ENCODE data around the gene ZNF160. TPM values are rescaled to one million over a fixed set of nuclear protein-coding genes. Genes with fewer than 3 reads are reported as not detected.
"Not testable (repeated sequence)": the region's sequence is repeated elsewhere in the genome, so short reads cannot be mapped to it uniquely, and the experiment has no call there.

Gene ZNF160
- total RNA-seq, 1 donor from 2014 or later = 16.8 TPM

DNA sequence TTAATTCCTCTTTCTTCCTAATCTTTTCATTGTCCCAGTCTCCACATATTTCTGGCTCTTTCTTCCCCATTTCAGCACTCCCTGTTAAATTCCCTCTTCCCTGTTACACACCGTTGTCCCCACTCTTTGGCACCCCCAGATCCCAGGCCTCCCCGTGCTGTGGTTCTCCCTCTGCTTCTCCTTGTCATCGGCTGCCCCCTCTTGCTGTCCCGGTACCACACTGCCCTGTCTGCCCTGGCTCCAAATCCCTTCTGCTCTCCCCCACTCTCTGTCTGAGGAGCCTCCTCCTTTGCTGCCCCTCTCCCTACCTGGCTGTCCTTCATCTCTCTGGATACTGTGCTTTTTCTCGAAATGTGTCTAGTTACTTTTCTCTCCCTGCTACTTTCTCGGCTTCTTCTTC is 28.5 kb upstream of the ZNF160 start:
- TF ChIP-seq, protein P1, sequence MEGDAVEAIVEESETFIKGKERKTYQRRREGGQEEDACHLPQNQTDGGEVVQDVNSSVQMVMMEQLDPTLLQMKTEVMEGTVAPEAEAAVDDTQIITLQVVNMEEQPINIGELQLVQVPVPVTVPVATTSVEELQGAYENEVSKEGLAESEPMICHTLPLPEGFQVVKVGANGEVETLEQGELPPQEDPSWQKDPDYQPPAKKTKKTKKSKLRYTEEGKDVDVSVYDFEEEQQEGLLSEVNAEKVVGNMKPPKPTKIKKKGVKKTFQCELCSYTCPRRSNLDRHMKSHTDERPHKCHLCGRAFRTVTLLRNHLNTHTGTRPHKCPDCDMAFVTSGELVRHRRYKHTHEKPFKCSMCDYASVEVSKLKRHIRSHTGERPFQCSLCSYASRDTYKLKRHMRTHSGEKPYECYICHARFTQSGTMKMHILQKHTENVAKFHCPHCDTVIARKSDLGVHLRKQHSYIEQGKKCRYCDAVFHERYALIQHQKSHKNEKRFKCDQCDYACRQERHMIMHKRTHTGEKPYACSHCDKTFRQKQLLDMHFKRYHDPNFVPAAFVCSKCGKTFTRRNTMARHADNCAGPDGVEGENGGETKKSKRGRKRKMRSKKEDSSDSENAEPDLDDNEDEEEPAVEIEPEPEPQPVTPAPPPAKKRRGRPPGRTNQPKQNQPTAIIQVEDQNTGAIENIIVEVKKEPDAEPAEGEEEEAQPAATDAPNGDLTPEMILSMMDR (IDR thresholded peaks at IDR 0.05; ENCODE audit: borderline replicate concordance) = no peak
- intact Hi-C loops (cut with micrococcal nuclease) = no loop called here
- Histone ChIP-seq H3K27me3 (ENCODE audit: low read depth) (no peaks in the 10 kb centered on the region), H3K36me3 (no peaks in the 10 kb centered on the region), H3K27ac (replicated peaks) (peak overlapping the region; percentile 90), H3K4me1 (peaks cover 49% of the 10 kb centered on the region), H3K9me3 (replicated peaks) (peaks cover 6% of the 10 kb centered on the region), H3K4me3 (peak overlapping the region; percentile 86)
- no peak for DNase-seq

DNA sequence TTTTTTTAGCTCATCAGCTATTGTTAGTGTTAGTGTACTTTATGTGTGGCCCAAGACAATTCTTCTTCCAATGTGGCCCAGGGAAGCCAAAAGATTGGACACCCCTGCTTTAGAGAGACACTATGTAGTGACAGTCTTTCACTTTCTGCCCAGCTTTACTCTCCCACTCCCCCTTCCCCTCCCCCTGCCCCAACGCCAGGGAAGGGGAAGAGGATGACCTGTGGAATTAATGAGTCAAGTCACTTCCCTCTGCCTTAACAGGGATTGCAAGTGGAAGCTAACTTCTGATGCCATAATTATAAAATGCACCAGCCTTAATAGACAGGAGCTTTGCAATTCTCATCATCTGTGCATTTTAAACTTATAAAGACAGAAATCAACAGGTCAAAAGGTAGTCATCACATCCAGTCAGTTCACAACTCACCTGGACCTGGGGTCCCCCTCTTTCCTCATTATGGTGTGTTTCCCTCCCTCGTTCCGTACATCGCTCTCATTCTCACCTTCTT is 27.9 kb upstream of the ZNF160 start:
- intact Hi-C loops (cut with micrococcal nuclease) = no loop called here
- TF ChIP-seq, protein P1 (IDR thresholded peaks at IDR 0.05; ENCODE audit: borderline replicate concordance) = no peak

DNA sequence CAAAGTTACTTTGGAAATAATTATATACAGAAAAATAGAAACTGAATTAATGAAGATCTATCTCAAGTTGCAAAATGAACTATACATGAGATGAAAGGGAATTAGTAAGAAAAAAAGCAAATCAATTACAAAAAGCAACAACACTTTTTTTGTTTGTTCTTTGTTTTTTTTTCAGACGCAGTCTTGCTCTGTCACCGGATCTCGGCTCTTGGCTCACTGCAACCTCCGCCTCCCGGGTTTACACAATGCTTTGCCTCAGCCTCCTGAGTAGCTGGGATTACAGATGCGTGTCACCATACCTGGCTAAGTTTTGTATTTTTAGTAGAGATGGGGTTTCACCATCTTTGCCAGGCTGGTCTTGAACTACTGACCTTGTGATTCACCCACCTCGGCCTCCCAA is 27.3 kb upstream of the ZNF160 start:
- H3K4me3 ChIP-seq = peak overlapping the region; percentile 86
- H3K27me3 ChIP-seq (ENCODE audit: low read depth) = no peaks in the 10 kb centered on the region
- H3K9me3 ChIP-seq (replicated peaks) = no peaks in the 10 kb centered on the region
- peak overlapping the region; percentile 90 for H3K27ac ChIP-seq (replicated peaks)
- intact Hi-C loops (cut with micrococcal nuclease) = no loop called here
- TF ChIP-seq, protein P1 (IDR thresholded peaks at IDR 0.05; ENCODE audit: borderline replicate concordance) = no peak
- peaks cover 54% of the 10 kb centered on the region for H3K4me1 ChIP-seq
- no peak for DNase-seq
- no peaks in the 10 kb centered on the region for H3K36me3 ChIP-seq

More for the DNA sequence above, 27.9 kb upstream of the ZNF160 start:
- H3K4me3 ChIP-seq = peak overlapping the region; percentile 86
- H3K27ac ChIP-seq (replicated peaks) = peak overlapping the region; percentile 90
- H3K4me1 ChIP-seq = peaks cover 49% of the 10 kb centered on the region
- no peaks in the 10 kb centered on the region for H3K36me3 ChIP-seq
- peaks cover under 1% of the 10 kb centered on the region for H3K9me3 ChIP-seq (replicated peaks)
- no peaks in the 10 kb centered on the region for H3K27me3 ChIP-seq (ENCODE audit: low read depth)
- no peak for DNase-seq

DNA sequence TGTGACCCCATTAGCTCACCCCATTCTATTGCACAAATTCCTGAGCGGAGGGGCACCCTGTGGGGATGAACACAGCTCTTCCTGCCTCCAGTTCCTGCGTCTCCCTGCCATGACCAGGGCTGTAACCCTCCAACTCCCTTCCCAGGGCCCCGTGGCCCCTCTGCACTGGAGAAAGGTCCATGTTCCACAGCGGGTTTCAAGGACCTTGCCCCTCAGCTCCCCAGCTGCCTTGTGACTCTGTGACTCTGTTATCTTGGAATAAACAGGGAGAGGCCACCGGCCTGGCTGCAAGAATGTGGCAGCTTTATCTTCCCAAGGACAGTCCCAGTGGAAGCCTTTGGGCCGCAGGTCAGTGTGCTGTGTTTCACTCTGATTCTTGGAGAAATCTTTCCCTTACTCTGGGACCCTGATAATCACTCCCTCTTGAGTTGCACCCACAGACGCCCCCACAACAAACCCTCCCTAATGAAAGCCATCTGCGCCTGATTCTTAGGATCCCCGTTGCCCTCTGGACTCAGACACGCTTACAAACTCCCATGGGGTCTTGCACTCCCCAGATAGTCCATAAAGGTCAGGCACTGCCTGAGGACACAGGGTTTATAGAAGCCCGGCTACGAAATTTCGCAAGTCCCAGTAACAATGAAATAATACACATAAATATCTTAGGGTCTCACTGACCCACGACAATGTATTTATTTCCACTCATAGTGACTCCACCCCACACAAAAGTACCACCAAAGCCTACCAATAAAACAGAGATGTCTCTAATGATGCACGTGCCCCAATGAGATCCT is 23.7 kb upstream of the ZNF160 start:
- Histone ChIP-seq H3K4me1 (peaks cover 46% of the 10 kb centered on the region), H3K27ac (replicated peaks) (peak overlapping the region; percentile 40), H3K36me3 (peaks cover 15% of the 10 kb centered on the region)
- H3K9me3 ChIP-seq (replicated peaks); H3K4me3 ChIP-seq; H3K27me3 ChIP-seq (ENCODE audit: low read depth); DNase-seq; intact Hi-C loops (cut with micrococcal nuclease): not testable (repeated sequence)

DNA sequence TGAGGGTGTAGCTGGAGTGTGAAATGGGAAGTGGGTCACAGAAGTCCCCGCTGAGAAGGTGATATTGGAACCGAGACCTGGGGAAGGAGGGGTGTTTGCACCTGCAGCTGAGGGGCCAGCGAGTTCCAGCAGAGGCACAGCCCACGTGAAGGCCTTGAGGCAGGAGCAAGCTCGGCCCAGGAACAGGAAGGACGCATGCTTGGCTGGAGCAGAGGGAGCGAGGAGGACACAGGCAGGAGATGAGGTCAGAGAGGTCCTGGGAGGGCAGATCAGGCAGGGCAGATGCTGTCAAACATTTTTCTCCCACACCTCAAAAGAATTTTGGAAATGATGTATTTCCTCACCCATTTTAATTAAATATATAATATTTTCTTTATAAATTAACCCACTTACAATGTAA is 20.2 kb upstream of the ZNF160 start:
- no peak overlapping the region for H3K27ac ChIP-seq (replicated peaks)
- H3K27me3 ChIP-seq (ENCODE audit: low read depth) = no peaks in the 10 kb centered on the region
- peaks cover 3% of the 10 kb centered on the region for H3K9me3 ChIP-seq (replicated peaks)
- H3K4me1 ChIP-seq = peaks cover 15% of the 10 kb centered on the region
- TF ChIP-seq, protein P1 (IDR thresholded peaks at IDR 0.05; ENCODE audit: borderline replicate concordance) = no peak
- intact Hi-C loops (cut with micrococcal nuclease) = no loop called here
- no peak overlapping the region for H3K4me3 ChIP-seq
- H3K36me3 ChIP-seq = peaks cover 33% of the 10 kb centered on the region
- DNase-seq = no peak

DNA sequence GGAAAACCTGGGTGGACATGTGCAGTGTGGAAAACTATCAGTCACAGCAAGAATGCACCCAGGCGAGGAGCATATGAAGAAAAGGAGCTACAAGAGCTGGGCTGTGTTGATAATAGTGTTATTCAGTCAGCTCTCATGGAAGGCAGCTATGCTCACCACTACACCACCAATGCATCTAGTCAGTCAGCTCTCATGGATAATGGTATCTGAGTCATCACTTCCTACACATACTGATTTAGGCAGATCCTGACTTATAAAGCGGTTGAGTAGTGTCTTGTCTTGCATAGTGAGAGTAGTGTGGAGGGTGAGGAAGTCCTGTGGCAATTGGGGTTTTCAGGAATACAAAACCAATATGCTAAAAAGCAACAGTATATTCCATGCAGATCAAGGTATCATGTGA is 9.1 kb upstream of the ZNF160 start:
- H3K27me3 ChIP-seq (ENCODE audit: low read depth) = no peaks in the 10 kb centered on the region
- no peak overlapping the region for H3K27ac ChIP-seq (replicated peaks)
- H3K4me3 ChIP-seq = no peak overlapping the region
- intact Hi-C loops (cut with micrococcal nuclease) = no loop called here
- peaks cover 8% of the 10 kb centered on the region for H3K9me3 ChIP-seq (replicated peaks)
- TF ChIP-seq, protein P1 (IDR thresholded peaks at IDR 0.05; ENCODE audit: borderline replicate concordance) = no peak
- peaks cover 82% of the 10 kb centered on the region for H3K36me3 ChIP-seq
- no peak for DNase-seq
- H3K4me1 ChIP-seq = no peaks in the 10 kb centered on the region

Data from left ventricle myocardium inferior (tissue), 1 donor.